ENCODE measurements around the gene ITGB5. TPM values are rescaled to one million over a fixed set of nuclear protein-coding genes. Genes with fewer than 3 reads are reported as not detected.

Gene ITGB5
- total and polyA plus RNA-seq, 2 experiments from 2014 or later: 103 to 109 TPM

- Histone ChIP-seq H3K4me1 (ENCODE audit: insufficient read depth) (peaks cover 20% of the 10 kb centered on the region), H3K36me3 (replicated peaks; ENCODE audit: insufficient read depth, low read depth) (no peaks in the 10 kb centered on the region), H3K27ac (no peak overlapping the region), H3K79me2 (peaks cover 8% of the 10 kb centered on the region), H3K9me3 (ENCODE audit: low read depth) (no peaks in the 10 kb centered on the region), H3K4me3 (no peak overlapping the region), H4K20me1 (ENCODE audit: insufficient read depth, poor library complexity, severe bottlenecking) (no peaks in the 10 kb centered on the region), H3K4me2 (no peak overlapping the region), H3K9me2 (replicated peaks; ENCODE audit: insufficient read depth) (no peaks in the 10 kb centered on the region), H2AFZ (no peak overlapping the region), H3K27me3 (no peaks in the 10 kb centered on the region)
- no peak for DNase-seq (ENCODE audit: low spot score)
- TF ChIP-seq EZH2phosphoT487 (IDR thresholded peaks at IDR 0.05; ENCODE audit: low read depth, severe bottlenecking, unreplicated experiment) (no peak), EZH2 (IDR thresholded peaks at IDR 0.05; ENCODE audit: borderline replicate concordance) (no peak)
- TF ChIP-seq, protein P1, sequence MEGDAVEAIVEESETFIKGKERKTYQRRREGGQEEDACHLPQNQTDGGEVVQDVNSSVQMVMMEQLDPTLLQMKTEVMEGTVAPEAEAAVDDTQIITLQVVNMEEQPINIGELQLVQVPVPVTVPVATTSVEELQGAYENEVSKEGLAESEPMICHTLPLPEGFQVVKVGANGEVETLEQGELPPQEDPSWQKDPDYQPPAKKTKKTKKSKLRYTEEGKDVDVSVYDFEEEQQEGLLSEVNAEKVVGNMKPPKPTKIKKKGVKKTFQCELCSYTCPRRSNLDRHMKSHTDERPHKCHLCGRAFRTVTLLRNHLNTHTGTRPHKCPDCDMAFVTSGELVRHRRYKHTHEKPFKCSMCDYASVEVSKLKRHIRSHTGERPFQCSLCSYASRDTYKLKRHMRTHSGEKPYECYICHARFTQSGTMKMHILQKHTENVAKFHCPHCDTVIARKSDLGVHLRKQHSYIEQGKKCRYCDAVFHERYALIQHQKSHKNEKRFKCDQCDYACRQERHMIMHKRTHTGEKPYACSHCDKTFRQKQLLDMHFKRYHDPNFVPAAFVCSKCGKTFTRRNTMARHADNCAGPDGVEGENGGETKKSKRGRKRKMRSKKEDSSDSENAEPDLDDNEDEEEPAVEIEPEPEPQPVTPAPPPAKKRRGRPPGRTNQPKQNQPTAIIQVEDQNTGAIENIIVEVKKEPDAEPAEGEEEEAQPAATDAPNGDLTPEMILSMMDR (IDR thresholded peaks at IDR 0.05; ENCODE audit: poor library complexity): no peak
- WGBS (ENCODE audit: low lambda C conversion rate, missing lambda C conversion rate): 85% methylated on average over 5 of the region's 5 CpGs
Measured at GRCh38 chr3:124843506-124844177, 43.5 kb downstream of the ITGB5 start.

- no peaks in the 10 kb centered on the region for H3K36me3 ChIP-seq (replicated peaks; ENCODE audit: insufficient read depth, low read depth)
- H3K9me2 ChIP-seq (replicated peaks; ENCODE audit: insufficient read depth): no peaks in the 10 kb centered on the region
- peaks cover 8% of the 10 kb centered on the region for H3K79me2 ChIP-seq
- WGBS (ENCODE audit: low lambda C conversion rate, missing lambda C conversion rate): 94% methylated on average over 4 of the region's 4 CpGs
- TF ChIP-seq, protein P1 (IDR thresholded peaks at IDR 0.05; ENCODE audit: poor library complexity): no peak
- no peak for TF ChIP-seq EZH2phosphoT487 (IDR thresholded peaks at IDR 0.05; ENCODE audit: low read depth, severe bottlenecking, unreplicated experiment)
- TF ChIP-seq EZH2 (IDR thresholded peaks at IDR 0.05; ENCODE audit: borderline replicate concordance): no peak
- H3K4me3 ChIP-seq: no peak overlapping the region
- H3K9me3 ChIP-seq (ENCODE audit: low read depth): no peaks in the 10 kb centered on the region
- no peaks in the 10 kb centered on the region for H3K27me3 ChIP-seq
- no peaks in the 10 kb centered on the region for H4K20me1 ChIP-seq (ENCODE audit: insufficient read depth, poor library complexity, severe bottlenecking)
- no peak overlapping the region for H2AFZ ChIP-seq
- no peak for DNase-seq (ENCODE audit: low spot score)
- H3K4me1 ChIP-seq (ENCODE audit: insufficient read depth): peaks cover 24% of the 10 kb centered on the region
- H3K27ac ChIP-seq: no peak overlapping the region
- no peak overlapping the region for H3K4me2 ChIP-seq
Measured at GRCh38 chr3:124843047-124843446, 44.1 kb downstream of the ITGB5 start.

DNA sequence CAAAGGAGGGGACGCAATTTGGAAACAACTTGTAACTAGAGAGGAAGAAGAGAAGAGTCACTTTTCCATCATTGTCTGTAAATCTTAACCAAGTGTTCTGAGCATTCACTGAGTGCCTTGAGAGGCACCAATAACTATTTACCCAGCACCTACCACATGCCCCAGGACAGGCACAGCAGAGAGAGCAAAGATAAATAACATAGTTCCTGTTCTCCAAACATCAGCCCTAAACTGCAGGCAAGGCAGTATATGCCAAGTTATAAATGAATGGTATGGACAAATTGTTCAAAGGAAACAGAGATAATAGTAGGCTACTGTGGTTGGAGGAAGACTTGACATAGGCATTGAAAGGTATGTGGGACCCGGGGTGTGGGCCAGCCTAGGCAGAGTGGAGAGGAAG lies 45.6 kb downstream of the ITGB5 start:
- no peaks in the 10 kb centered on the region for H3K36me3 ChIP-seq (replicated peaks; ENCODE audit: insufficient read depth, low read depth)
- TF ChIP-seq, protein P1 (IDR thresholded peaks at IDR 0.05; ENCODE audit: poor library complexity): no peak
- TF ChIP-seq EZH2 (IDR thresholded peaks at IDR 0.05; ENCODE audit: borderline replicate concordance): no peak
- TF ChIP-seq EZH2phosphoT487 (IDR thresholded peaks at IDR 0.05; ENCODE audit: low read depth, severe bottlenecking, unreplicated experiment): no peak
- H3K27ac ChIP-seq: no peak overlapping the region
- no peaks in the 10 kb centered on the region for H4K20me1 ChIP-seq (ENCODE audit: insufficient read depth, poor library complexity, severe bottlenecking)
- H3K9me3 ChIP-seq (ENCODE audit: low read depth): no peaks in the 10 kb centered on the region
- no peak overlapping the region for H3K4me2 ChIP-seq
- H3K27me3 ChIP-seq: no peaks in the 10 kb centered on the region
- WGBS (ENCODE audit: low lambda C conversion rate, missing lambda C conversion rate): 95% methylated on average over 2 of the region's 2 CpGs
- no peak for DNase-seq (ENCODE audit: low spot score)
- no peak overlapping the region for H3K4me3 ChIP-seq
- peaks cover 8% of the 10 kb centered on the region for H3K79me2 ChIP-seq
- H3K9me2 ChIP-seq (replicated peaks; ENCODE audit: insufficient read depth): no peaks in the 10 kb centered on the region
- H2AFZ ChIP-seq: no peak overlapping the region
- H3K4me1 ChIP-seq (ENCODE audit: insufficient read depth): peaks cover 39% of the 10 kb centered on the region

Measured in hepatocyte (in vitro differentiated cells).